ENCODE results near the gene PHTF2.

The PHTF2 gene

GRCh38 chr7:77894574-77895091 lies 96.1 kb downstream of the PHTF2 start:
- TF ChIP-seq CTCF (IDR thresholded peaks at IDR 0.05; ENCODE audit: low read depth, low read length), result no peak
- DNase-seq (ENCODE audit: extremely low read depth, low read depth), result no peak

GRCh38 chr7:77895905-77896304 lies 97.3 kb downstream of the PHTF2 start:
- no peak for TF ChIP-seq CTCF (IDR thresholded peaks at IDR 0.05; ENCODE audit: low read depth, low read length)
- no peak for DNase-seq (ENCODE audit: extremely low read depth, low read depth)

- no peak for TF ChIP-seq CTCF (IDR thresholded peaks at IDR 0.05; ENCODE audit: low read depth, low read length)
- no peak for DNase-seq (ENCODE audit: extremely low read depth, low read depth)
These were observed 98.5 kb downstream of the PHTF2 start for GRCh38 chr7:77897004-77897547.

- TF ChIP-seq CTCF (IDR thresholded peaks at IDR 0.05; ENCODE audit: low read depth, low read length), result no peak
- no peak for DNase-seq (ENCODE audit: extremely low read depth, low read depth)
These were observed 100.9 kb downstream of the PHTF2 start for GRCh38 chr7:77899516-77899915.

GRCh38 chr7:77903597-77903996 lies 105.0 kb downstream of the PHTF2 start:
- no peak for DNase-seq (ENCODE audit: extremely low read depth, low read depth)

GRCh38 chr7:77904252-77904651 lies 105.7 kb downstream of the PHTF2 start:
- DNase-seq (ENCODE audit: extremely low read depth, low read depth), result no peak
- no peak for TF ChIP-seq CTCF (IDR thresholded peaks at IDR 0.05; ENCODE audit: low read depth, low read length)

More at GRCh38 chr7:77903597-77903996, 105.0 kb downstream of the PHTF2 start:
- no peak for TF ChIP-seq CTCF (IDR thresholded peaks at IDR 0.05; ENCODE audit: low read depth, low read length)

- TF ChIP-seq CTCF (IDR thresholded peaks at IDR 0.05; ENCODE audit: low read depth, low read length), result no peak
- no peak for DNase-seq (ENCODE audit: extremely low read depth, low read depth)
These were observed 108.7 kb downstream of the PHTF2 start for GRCh38 chr7:77907281-77907680.

Data from AG09319 (cell line).